Measurements from ENCODE around the gene IKZF4. TPM values are rescaled to one million over a fixed set of nuclear protein-coding genes. Genes with fewer than 3 reads are reported as not detected.

The IKZF4 gene
- total RNA-seq, 2 donors from 2014 or later: 4.5 to 7.6 TPM

GRCh38 chr12:55993230-55993853, 27.5 kb upstream of the IKZF4 start:
- Histone ChIP-seq H3K36me3 (peaks cover 52% of the 10 kb centered on the region), H3K9me3 (no peaks in the 10 kb centered on the region), H3K4me1 (ENCODE audit: control insufficient read depth in 1 of 2, low read depth in 2 of 2) (peaks cover 0 to 9% of the 10 kb centered on the region in 2 donors), H3K27ac (no peak overlapping the region), H3K4me3 (no peak overlapping the region), H3K27me3 (replicated peaks; ENCODE audit: insufficient read depth) (no peaks in the 10 kb centered on the region)
- no peak for ATAC-seq (ENCODE audit: insufficient number of reproducible peaks, low FRiP score, low read depth)
- no peak for DNase-seq (ENCODE audit: low spot score)
- no peak for TF ChIP-seq CTCF (IDR thresholded peaks at IDR 0.05)

GRCh38 chr12:55995366-55995765, 25.5 kb upstream of the IKZF4 start:
- Histone ChIP-seq H3K27me3 (replicated peaks; ENCODE audit: insufficient read depth) (no peaks in the 10 kb centered on the region), H3K27ac (no peak overlapping the region), H3K4me3 (no peak overlapping the region), H3K36me3 (peaks cover 37% of the 10 kb centered on the region), H3K9me3 (no peaks in the 10 kb centered on the region), H3K4me1 (ENCODE audit: control insufficient read depth in 1 of 2, low read depth in 2 of 2) (peaks cover 0 to 11% of the 10 kb centered on the region in 2 donors)
- ATAC-seq (ENCODE audit: insufficient number of reproducible peaks, low FRiP score, low read depth): no peak
- DNase-seq (ENCODE audit: low spot score): no peak
- no peak for TF ChIP-seq CTCF (IDR thresholded peaks at IDR 0.05)

- peaks cover 0 to 11% of the 10 kb centered on the region in 2 donors for H3K4me1 ChIP-seq (ENCODE audit: control insufficient read depth in 1 of 2, low read depth in 2 of 2)
- TF ChIP-seq CTCF (IDR thresholded peaks at IDR 0.05): peak; percentile 83
- no peak for ATAC-seq (ENCODE audit: insufficient number of reproducible peaks, low FRiP score, low read depth)
- DNase-seq (ENCODE audit: low spot score): peak; percentile 25
- H3K9me3 ChIP-seq: no peaks in the 10 kb centered on the region
- H3K27ac ChIP-seq: peak overlapping the region; percentile 48 to 62
- no peaks in the 10 kb centered on the region for H3K27me3 ChIP-seq (replicated peaks; ENCODE audit: insufficient read depth)
- H3K36me3 ChIP-seq: peaks cover 28% of the 10 kb centered on the region
- H3K4me3 ChIP-seq: peak overlapping the region; percentile 77
Observed at GRCh38 chr12:55996201-55996714, 24.6 kb upstream of the IKZF4 start.

GRCh38 chr12:55996715-55997534, 23.9 kb upstream of the IKZF4 start, which contains the start of gene SUOX:
SUOX (plus strand) TSS chr12:55997276; CDS start chr12:56002222, 4,946 bp downstream.
- H3K36me3 ChIP-seq: peaks cover 21% of the 10 kb centered on the region

More at GRCh38 chr12:55996715-55997534, 23.9 kb upstream of the IKZF4 start, which contains the start of gene SUOX:
- no peaks in the 10 kb centered on the region for H3K27me3 ChIP-seq (replicated peaks; ENCODE audit: insufficient read depth)
- ATAC-seq (ENCODE audit: insufficient number of reproducible peaks, low FRiP score, low read depth) (peak; percentile 88), DNase-seq (ENCODE audit: low spot score) (peak; percentile 94)
- no peaks in the 10 kb centered on the region for H3K9me3 ChIP-seq
- H3K27ac ChIP-seq: peak within 1 kb of the TSS; percentile 62 to 74
- peaks cover 0 to 11% of the 10 kb centered on the region in 2 donors for H3K4me1 ChIP-seq (ENCODE audit: control insufficient read depth in 1 of 2, low read depth in 2 of 2)
- H3K4me3 ChIP-seq: peak within 1 kb of the TSS; percentile 77
- no peak for TF ChIP-seq CTCF (IDR thresholded peaks at IDR 0.05)

All from thoracic aorta (tissue), 2 donors.